ENCODE data around the gene LMO3.

LMO3 gene

DNA sequence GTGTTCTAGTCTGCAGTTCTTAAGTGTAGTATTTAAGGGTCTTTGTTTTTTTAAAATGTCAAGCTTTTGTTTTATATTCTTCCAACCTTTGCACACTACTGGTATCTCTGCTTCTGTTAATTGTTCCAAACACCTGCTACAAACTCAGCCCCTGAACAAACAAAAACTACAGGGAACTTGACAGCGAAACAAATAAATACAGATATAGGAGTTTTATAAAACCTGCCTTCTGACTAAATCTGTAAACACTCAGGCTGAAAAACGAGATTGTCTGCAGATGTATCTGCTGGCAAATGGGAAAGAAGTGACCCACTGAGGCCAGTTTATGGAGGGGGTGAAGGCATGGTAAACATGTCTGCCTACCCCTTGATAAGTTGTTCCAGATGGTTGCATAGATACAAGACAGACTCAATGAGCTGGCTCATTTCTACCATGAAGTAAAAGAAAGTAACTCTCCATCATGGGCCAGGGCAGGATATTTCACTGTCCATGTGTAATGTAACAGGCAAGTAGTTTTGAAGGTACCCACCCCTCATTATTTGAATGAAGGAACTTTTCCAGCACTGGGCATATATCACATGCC is 75.6 kb downstream of the LMO3 start:
- TF ChIP-seq CTCF (IDR thresholded peaks at IDR 0.05; ENCODE audit: insufficient read depth, missing control alignments): no peak
- DNase-seq (ENCODE audit: insufficient read length, low spot score): no peak
- no peak for FAIRE-seq

DNA sequence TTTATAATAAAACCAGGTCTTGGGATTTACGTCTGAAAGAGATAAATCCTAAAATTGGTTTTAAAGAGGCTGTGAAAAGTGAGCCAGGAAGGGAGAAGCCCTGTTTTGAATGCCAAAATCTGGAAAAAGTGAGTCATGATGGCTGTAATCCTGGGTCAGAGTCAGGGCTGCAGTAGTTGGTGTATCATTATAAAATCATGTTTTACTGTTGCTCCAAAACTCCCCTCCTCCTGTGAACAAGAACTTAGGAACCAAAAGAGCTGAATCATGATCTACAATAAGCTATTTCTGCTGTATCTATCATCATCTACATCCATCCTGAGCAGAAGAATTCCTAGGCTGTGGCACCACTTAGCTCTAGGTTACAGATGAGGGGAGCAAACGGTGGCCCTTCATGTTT is 79.3 kb downstream of the LMO3 start:
- TF ChIP-seq CTCF (IDR thresholded peaks at IDR 0.05; ENCODE audit: insufficient read depth, missing control alignments): no peak
- DNase-seq (ENCODE audit: insufficient read length, low spot score) (no peak), FAIRE-seq (no peak)

- FAIRE-seq (no peak), DNase-seq (ENCODE audit: insufficient read length, low spot score) (no peak)
- no peak for TF ChIP-seq CTCF (IDR thresholded peaks at IDR 0.05; ENCODE audit: insufficient read depth, missing control alignments)
Measured at GRCh38 chr12:16524378-16524777, 81.6 kb downstream of the LMO3 start.

GRCh38 chr12:16523951-16524331 is 82.0 kb downstream of the LMO3 start:
- DNase-seq (ENCODE audit: insufficient read length, low spot score) (no peak), FAIRE-seq (no peak)

GRCh38 chr12:16523284-16523950 is 82.5 kb downstream of the LMO3 start:
- no peak for DNase-seq (ENCODE audit: insufficient read length, low spot score)
- TF ChIP-seq CTCF (IDR thresholded peaks at IDR 0.05; ENCODE audit: insufficient read depth, missing control alignments): no peak
- no peak for FAIRE-seq

More at GRCh38 chr12:16523951-16524331, 82.0 kb downstream of the LMO3 start:
- TF ChIP-seq CTCF (IDR thresholded peaks at IDR 0.05; ENCODE audit: insufficient read depth, missing control alignments): no peak

DNA sequence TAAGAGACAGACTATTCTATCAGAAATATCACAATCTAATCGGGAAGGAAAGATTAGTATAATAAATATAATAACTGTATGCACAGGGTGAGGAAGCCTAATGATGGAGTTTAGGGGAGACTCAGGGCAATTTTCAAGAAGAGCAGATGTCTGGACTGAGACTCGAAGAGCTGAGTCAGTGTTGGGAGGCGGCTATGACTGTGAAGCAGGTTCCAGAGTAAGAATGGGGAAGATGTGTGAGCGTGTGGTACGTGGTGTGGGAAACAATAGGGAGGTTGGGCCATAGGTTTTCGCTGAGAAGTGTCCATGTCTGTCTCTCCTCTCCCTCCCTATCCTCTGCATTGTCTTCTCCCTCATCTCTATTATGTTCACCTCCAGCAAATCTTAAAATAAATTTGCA is 85.6 kb downstream of the LMO3 start:
- FAIRE-seq (no peak), DNase-seq (ENCODE audit: insufficient read length, low spot score) (no peak)
- no peak for TF ChIP-seq CTCF (IDR thresholded peaks at IDR 0.05; ENCODE audit: insufficient read depth, missing control alignments)

DNA sequence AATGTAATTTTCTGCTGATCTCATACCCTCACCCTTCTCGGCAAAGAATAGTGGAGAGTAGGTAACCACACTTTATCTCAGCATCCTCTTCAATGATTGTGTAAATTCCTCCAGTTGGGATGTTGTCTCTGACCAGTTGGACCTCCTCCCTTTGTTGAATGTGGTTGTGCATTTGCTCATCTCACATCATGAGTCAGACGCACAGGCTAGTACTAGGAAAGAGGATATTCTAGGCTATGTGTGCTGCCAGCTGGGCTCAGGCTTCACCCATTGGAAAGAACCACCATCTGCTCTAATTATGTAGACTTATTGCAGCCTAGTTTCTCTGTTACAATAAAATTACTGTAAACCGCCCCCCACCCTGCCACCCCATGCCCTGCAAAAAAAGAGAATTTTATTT is 90.3 kb downstream of the LMO3 start:
- TF ChIP-seq CTCF (IDR thresholded peaks at IDR 0.05; ENCODE audit: insufficient read depth, missing control alignments): no peak
- DNase-seq (ENCODE audit: insufficient read length, low spot score) (no peak), FAIRE-seq (no peak)
